ENCODE data around the gene SF3B6.
A peak's percentile ranks its signal among the peaks of the same experiment; 100 is the strongest.
"Not testable (repeated sequence)": the region's sequence is repeated elsewhere in the genome, so short reads cannot be mapped to it uniquely, and the experiment has no call there.

The SF3B6 gene

GRCh38 chr2:24104110-24104650 lies 28.1 kb upstream of the SF3B6 start:
- Histone ChIP-seq H3K9me3 (replicated peaks in 1 of 2; ENCODE audit: control insufficient read depth in 2 of 2, insufficient read depth in 1 of 2, low read depth in 1 of 2, low read length in 2 of 2) (peaks cover 0 to 6% of the 10 kb centered on the region in 2 donors), H2AFZ (ENCODE audit: low read length) (no peak overlapping the region), H3K79me1 (ENCODE audit: low read depth, low read length) (no peaks in the 10 kb centered on the region), H2BK120ac (ENCODE audit: low read depth, low read length) (no peak overlapping the region), H3K4me1 (ENCODE audit: control insufficient read depth in 2 of 2, insufficient read depth in 1 of 2, low read depth in 1 of 2, low read length in 2 of 2) (no peaks in the 10 kb centered on the region), H3K4me3 (ENCODE audit: low read length in 2 of 2) (no peak overlapping the region), H4K91ac (ENCODE audit: low read depth, low read length, poor library complexity) (no peak overlapping the region), H3K27ac (replicated peaks; ENCODE audit: low read length) (no peak overlapping the region), H3K14ac (ENCODE audit: low read length) (no peak overlapping the region), H2BK12ac (ENCODE audit: low read length) (no peak overlapping the region), H4K8ac (ENCODE audit: low read depth, low read length) (no peak overlapping the region), H3K27me3 (ENCODE audit: control insufficient read depth in 3 of 3, insufficient read depth in 3 of 3, low read depth in 1 of 3, low read length in 3 of 3) (no peaks in the 10 kb centered on the region), H3K18ac (ENCODE audit: low read length) (no peak overlapping the region), H3K4ac (ENCODE audit: low read length) (no peak overlapping the region), H3K36me3 (replicated peaks in 1 of 2; ENCODE audit: control insufficient read depth in 2 of 2, insufficient read depth in 2 of 2, low read length in 2 of 2) (no peaks in the 10 kb centered on the region), H2BK5ac (ENCODE audit: low read length) (no peak overlapping the region), H2AK5ac (ENCODE audit: low read depth, low read length) (peak overlapping the region; percentile 19), H3K9ac (ENCODE audit: low read depth, low read length, poor library complexity) (no peak overlapping the region), H3K4me2 (ENCODE audit: insufficient read depth, low read length, poor library complexity, severe bottlenecking) (no peak overlapping the region), H2BK15ac (ENCODE audit: low read length) (no peak overlapping the region), H3K23ac (ENCODE audit: low read depth, low read length, poor library complexity) (peak overlapping the region; percentile 17)
- no CpG with 5 or more reads among the region's 8 CpGs for WGBS, 2 donors (ENCODE audit: extremely low coverage in 2 of 2, insufficient read length in 2 of 2, insufficient replicate concordance in 1 of 2)
- no peak for DNase-seq (ENCODE audit: low spot score)

GRCh38 chr2:24102677-24103076 lies 26.6 kb upstream of the SF3B6 start:
- DNase-seq (ENCODE audit: low spot score): no peak
- no peak overlapping the region for H3K4ac ChIP-seq (ENCODE audit: low read length)
- no peak overlapping the region for H2BK120ac ChIP-seq (ENCODE audit: low read depth, low read length)
- no peak overlapping the region for H3K27ac ChIP-seq (replicated peaks; ENCODE audit: low read length)
- H3K36me3 ChIP-seq (replicated peaks in 1 of 2; ENCODE audit: control insufficient read depth in 2 of 2, insufficient read depth in 2 of 2, low read length in 2 of 2): no peaks in the 10 kb centered on the region
- no peak overlapping the region for H3K9ac ChIP-seq (ENCODE audit: low read depth, low read length, poor library complexity)
- no peak overlapping the region for H2BK12ac ChIP-seq (ENCODE audit: low read length)
- H3K14ac ChIP-seq (ENCODE audit: low read length): no peak overlapping the region
- H4K8ac ChIP-seq (ENCODE audit: low read depth, low read length): no peak overlapping the region
- H4K91ac ChIP-seq (ENCODE audit: low read depth, low read length, poor library complexity): no peak overlapping the region
- no peak overlapping the region for H2AK5ac ChIP-seq (ENCODE audit: low read depth, low read length)
- H3K4me2 ChIP-seq (ENCODE audit: insufficient read depth, low read length, poor library complexity, severe bottlenecking): no peak overlapping the region
- no peaks in the 10 kb centered on the region for H3K79me1 ChIP-seq (ENCODE audit: low read depth, low read length)
- H3K27me3 ChIP-seq (ENCODE audit: control insufficient read depth in 3 of 3, insufficient read depth in 3 of 3, low read depth in 1 of 3, low read length in 3 of 3): no peaks in the 10 kb centered on the region
- no peak overlapping the region for H3K23ac ChIP-seq (ENCODE audit: low read depth, low read length, poor library complexity)
- no peak overlapping the region for H2BK5ac ChIP-seq (ENCODE audit: low read length)
- H2AFZ ChIP-seq (ENCODE audit: low read length): no peak overlapping the region
- peaks cover 0 to 6% of the 10 kb centered on the region in 2 donors for H3K9me3 ChIP-seq (replicated peaks in 1 of 2; ENCODE audit: control insufficient read depth in 2 of 2, insufficient read depth in 1 of 2, low read depth in 1 of 2, low read length in 2 of 2)
- H3K18ac ChIP-seq (ENCODE audit: low read length): no peak overlapping the region
- no peaks in the 10 kb centered on the region for H3K4me1 ChIP-seq (ENCODE audit: control insufficient read depth in 2 of 2, insufficient read depth in 1 of 2, low read depth in 1 of 2, low read length in 2 of 2)
- no CpG with 5 or more reads among the region's 1 CpG for WGBS, 2 donors (ENCODE audit: extremely low coverage in 2 of 2, insufficient read length in 2 of 2, insufficient replicate concordance in 1 of 2)
- H3K4me3 ChIP-seq (ENCODE audit: low read length in 2 of 2): no peak overlapping the region
- H2BK15ac ChIP-seq (ENCODE audit: low read length): no peak overlapping the region

DNA sequence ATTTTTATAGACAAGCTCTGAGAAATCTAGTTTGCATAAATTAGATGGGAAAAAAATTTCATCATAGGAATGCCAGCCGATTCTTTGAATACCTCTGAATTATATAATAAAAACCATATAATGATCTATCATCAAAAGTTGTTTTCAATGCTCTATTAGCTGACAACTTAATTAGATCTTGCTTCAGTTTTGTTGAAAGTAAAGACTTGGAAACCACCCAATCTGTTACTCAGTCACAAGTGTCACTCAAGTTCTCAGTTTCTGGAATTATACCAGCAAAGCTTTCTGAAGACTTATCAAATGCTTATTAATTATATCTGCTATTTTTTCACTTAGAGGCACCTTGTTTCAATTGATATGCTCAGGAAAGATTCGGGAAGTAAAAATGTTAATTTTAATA lies 25.9 kb upstream of the SF3B6 start:
- no peaks in the 10 kb centered on the region for H3K36me3 ChIP-seq (replicated peaks in 1 of 2; ENCODE audit: control insufficient read depth in 2 of 2, insufficient read depth in 2 of 2, low read length in 2 of 2)
- H3K4me2 ChIP-seq (ENCODE audit: insufficient read depth, low read length, poor library complexity, severe bottlenecking): no peak overlapping the region
- H3K14ac ChIP-seq (ENCODE audit: low read length): no peak overlapping the region
- no peak overlapping the region for H2BK120ac ChIP-seq (ENCODE audit: low read depth, low read length)
- H3K23ac ChIP-seq (ENCODE audit: low read depth, low read length, poor library complexity): no peak overlapping the region
- H3K79me1 ChIP-seq (ENCODE audit: low read depth, low read length): no peaks in the 10 kb centered on the region
- H3K27ac ChIP-seq (replicated peaks; ENCODE audit: low read length): no peak overlapping the region
- peaks cover 0 to 6% of the 10 kb centered on the region in 2 donors for H3K9me3 ChIP-seq (replicated peaks in 1 of 2; ENCODE audit: control insufficient read depth in 2 of 2, insufficient read depth in 1 of 2, low read depth in 1 of 2, low read length in 2 of 2)
- no peak overlapping the region for H2AK5ac ChIP-seq (ENCODE audit: low read depth, low read length)
- H3K4ac ChIP-seq (ENCODE audit: low read length): no peak overlapping the region
- H4K91ac ChIP-seq (ENCODE audit: low read depth, low read length, poor library complexity): no peak overlapping the region
- H3K9ac ChIP-seq (ENCODE audit: low read depth, low read length, poor library complexity): no peak overlapping the region
- no peak overlapping the region for H3K18ac ChIP-seq (ENCODE audit: low read length)
- no peaks in the 10 kb centered on the region for H3K4me1 ChIP-seq (ENCODE audit: control insufficient read depth in 2 of 2, insufficient read depth in 1 of 2, low read depth in 1 of 2, low read length in 2 of 2)
- no peak overlapping the region for H2BK15ac ChIP-seq (ENCODE audit: low read length)
- no peak overlapping the region for H3K4me3 ChIP-seq (ENCODE audit: low read length in 2 of 2)
- H4K8ac ChIP-seq (ENCODE audit: low read depth, low read length): no peak overlapping the region
- no peak overlapping the region for H2BK12ac ChIP-seq (ENCODE audit: low read length)
- no peak overlapping the region for H2AFZ ChIP-seq (ENCODE audit: low read length)
- WGBS, 2 donors (ENCODE audit: extremely low coverage in 2 of 2, insufficient read length in 2 of 2, insufficient replicate concordance in 1 of 2): no CpG with 5 or more reads among the region's 2 CpGs
- DNase-seq (ENCODE audit: low spot score): no peak
- H2BK5ac ChIP-seq (ENCODE audit: low read length): no peak overlapping the region
- H3K27me3 ChIP-seq (ENCODE audit: control insufficient read depth in 3 of 3, insufficient read depth in 3 of 3, low read depth in 1 of 3, low read length in 3 of 3): no peaks in the 10 kb centered on the region

- H2BK15ac ChIP-seq (ENCODE audit: low read length); H3K27me3 ChIP-seq (ENCODE audit: control insufficient read depth in 3 of 3, insufficient read depth in 3 of 3, low read depth in 1 of 3, low read length in 3 of 3); DNase-seq (ENCODE audit: low spot score); H3K18ac ChIP-seq (ENCODE audit: low read length); H3K23ac ChIP-seq (ENCODE audit: low read depth, low read length, poor library complexity); H3K79me1 ChIP-seq (ENCODE audit: low read depth, low read length); H3K4me2 ChIP-seq (ENCODE audit: insufficient read depth, low read length, poor library complexity, severe bottlenecking); H3K27ac ChIP-seq (replicated peaks; ENCODE audit: low read length); H3K36me3 ChIP-seq (replicated peaks in 1 of 2; ENCODE audit: control insufficient read depth in 2 of 2, insufficient read depth in 2 of 2, low read length in 2 of 2); H3K4ac ChIP-seq (ENCODE audit: low read length); H2AK5ac ChIP-seq (ENCODE audit: low read depth, low read length); H2BK12ac ChIP-seq (ENCODE audit: low read length); H3K9me3 ChIP-seq (replicated peaks in 1 of 2; ENCODE audit: control insufficient read depth in 2 of 2, insufficient read depth in 1 of 2, low read depth in 1 of 2, low read length in 2 of 2); H3K9ac ChIP-seq (ENCODE audit: low read depth, low read length, poor library complexity); H4K8ac ChIP-seq (ENCODE audit: low read depth, low read length); H4K91ac ChIP-seq (ENCODE audit: low read depth, low read length, poor library complexity); H2AFZ ChIP-seq (ENCODE audit: low read length); H2BK5ac ChIP-seq (ENCODE audit: low read length); H2BK120ac ChIP-seq (ENCODE audit: low read depth, low read length); H3K14ac ChIP-seq (ENCODE audit: low read length); H3K4me1 ChIP-seq (ENCODE audit: control insufficient read depth in 2 of 2, insufficient read depth in 1 of 2, low read depth in 1 of 2, low read length in 2 of 2); H3K4me3 ChIP-seq (ENCODE audit: low read length in 2 of 2): not testable (repeated sequence)
- no CpG with 5 or more reads among the region's 2 CpGs for WGBS, 2 donors (ENCODE audit: extremely low coverage in 2 of 2, insufficient read length in 2 of 2, insufficient replicate concordance in 1 of 2)
These were observed 24.6 kb upstream of the SF3B6 start for GRCh38 chr2:24100732-24101131.
